HG02623 (cell line): ENCODE data around the gene TMEM59L.

Experiments
- ATAC-seq: cut with Tn5 transposase; IDR thresholded peaks from one replicate; pipeline ENCODE4 v1.9.1; 2021; ENCODE audit warnings: moderate library complexity; ENCODE audit not compliant: unreplicated experiment

The TMEM59L gene

GRCh38 chr19:18656337-18657086 lies 43.8 kb downstream of the TMEM59L start:
- no peak for ATAC-seq

GRCh38 chr19:18657590-18658365 lies 45.1 kb downstream of the TMEM59L start:
- ATAC-seq = no peak

GRCh38 chr19:18658366-18658855 lies 45.7 kb downstream of the TMEM59L start:
- no peak for ATAC-seq

DNA sequence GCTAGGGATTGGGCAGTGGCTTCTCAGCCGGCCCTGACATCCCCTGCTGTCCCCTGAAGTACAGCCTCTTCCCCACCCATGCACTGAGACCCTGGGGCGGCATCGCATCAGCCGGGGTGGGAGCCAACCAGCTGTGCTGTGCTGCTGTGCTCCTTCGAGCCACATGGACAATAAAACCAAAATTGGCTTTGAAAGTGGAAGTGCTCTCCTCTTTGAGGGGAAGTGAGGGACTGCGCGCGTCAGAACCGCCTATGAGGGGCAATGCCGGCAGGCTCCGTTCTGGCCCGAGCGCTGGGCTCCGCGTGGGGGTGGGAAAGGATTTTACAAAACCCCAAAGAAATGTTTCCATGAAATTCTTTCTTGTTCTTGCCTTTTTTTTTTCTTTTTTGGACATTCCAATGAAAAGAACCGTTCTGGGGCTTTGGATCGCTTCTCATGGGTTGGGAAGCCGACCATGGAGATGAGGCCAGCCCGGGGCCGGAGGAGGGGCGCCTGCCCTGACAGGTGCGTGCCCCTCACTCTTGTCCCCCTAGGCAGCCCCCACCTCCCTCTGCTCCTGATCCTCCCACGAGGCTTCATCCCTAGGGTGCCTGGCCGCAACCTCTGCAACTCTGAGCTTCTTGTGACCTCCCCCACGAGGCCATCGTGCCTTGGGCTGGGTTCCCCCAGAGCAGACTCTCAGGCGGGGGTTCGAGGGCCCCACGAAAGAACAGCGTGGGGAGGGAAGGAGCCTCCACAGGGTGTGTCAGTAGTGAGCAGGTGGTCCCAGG lies 46.8 kb downstream of the TMEM59L start:
- ATAC-seq = no peak

DNA sequence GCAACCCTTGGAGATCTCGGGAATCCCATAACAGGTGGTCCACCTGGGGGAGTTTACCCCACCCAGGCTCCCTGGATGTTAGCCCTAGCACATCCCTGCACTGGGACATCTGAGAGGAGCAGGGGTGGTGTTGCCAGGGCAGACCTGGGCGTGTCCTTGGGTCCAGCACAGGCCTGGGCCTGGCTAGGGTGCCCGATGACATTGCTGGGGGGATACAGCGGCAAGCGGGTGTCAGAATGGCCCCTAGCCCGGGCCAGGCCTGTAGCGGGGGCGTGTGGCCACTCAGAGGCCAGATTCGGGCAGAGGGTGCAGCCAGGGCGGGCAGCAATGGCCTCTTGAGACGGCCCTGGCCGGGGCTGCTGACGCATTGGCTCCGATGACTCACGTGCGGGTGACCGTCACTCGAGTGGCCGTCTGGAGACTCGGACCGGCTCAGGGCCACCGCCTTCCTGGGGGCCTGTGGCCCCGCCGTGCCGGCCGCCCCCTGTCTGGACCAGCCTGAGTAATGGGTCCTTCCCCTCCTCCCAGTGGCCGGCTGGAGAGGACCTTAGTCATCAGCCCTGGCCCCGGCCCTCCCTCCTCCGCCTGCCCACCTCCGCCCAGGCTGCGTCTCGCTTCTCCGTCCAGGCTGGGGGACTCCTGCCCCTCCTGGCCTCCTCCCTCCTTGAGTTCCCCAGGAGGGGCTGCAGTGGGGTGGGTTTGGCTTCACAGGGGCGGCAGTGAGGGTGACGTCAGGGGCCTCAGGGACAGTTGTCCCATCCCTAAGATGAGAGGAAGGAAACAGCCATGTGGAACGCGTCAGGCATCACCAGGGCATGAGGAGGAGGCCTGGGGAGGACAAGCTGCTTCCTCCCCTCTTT lies 47.6 kb downstream of the TMEM59L start:
- ATAC-seq = no peak

GRCh38 chr19:18660939-18661670 lies 48.4 kb downstream of the TMEM59L start:
- no peak for ATAC-seq

- ATAC-seq = no peak
Observed at GRCh38 chr19:18662972-18663732, 50.5 kb downstream of the TMEM59L start.

- ATAC-seq = no peak
Observed at GRCh38 chr19:18663940-18664530, 51.4 kb downstream of the TMEM59L start.

DNA sequence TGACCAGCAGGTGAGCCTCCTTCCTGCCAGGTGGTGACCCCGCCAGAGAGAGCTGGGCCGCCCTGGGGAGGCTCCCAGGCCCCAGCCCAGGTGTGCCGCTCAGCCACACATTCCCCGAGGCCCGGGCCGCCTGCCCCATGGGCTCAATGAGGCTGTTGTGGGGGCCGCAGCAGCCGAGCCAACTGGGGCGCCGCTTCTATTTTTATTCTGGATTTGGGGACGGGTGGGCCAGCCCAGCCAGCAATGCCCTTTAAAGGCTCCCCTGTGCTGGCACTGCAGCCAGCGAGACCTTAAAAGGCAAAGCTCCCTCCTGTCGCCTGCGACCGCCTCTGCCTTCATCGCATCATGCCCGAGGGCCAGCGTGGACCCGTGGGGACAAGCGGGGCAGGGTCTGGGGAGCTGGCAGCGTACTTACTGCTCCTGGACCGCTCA lies 53.1 kb downstream of the TMEM59L start:
- ATAC-seq = no peak

- ATAC-seq = no peak
Observed at GRCh38 chr19:18666317-18666716, 53.6 kb downstream of the TMEM59L start.

DNA sequence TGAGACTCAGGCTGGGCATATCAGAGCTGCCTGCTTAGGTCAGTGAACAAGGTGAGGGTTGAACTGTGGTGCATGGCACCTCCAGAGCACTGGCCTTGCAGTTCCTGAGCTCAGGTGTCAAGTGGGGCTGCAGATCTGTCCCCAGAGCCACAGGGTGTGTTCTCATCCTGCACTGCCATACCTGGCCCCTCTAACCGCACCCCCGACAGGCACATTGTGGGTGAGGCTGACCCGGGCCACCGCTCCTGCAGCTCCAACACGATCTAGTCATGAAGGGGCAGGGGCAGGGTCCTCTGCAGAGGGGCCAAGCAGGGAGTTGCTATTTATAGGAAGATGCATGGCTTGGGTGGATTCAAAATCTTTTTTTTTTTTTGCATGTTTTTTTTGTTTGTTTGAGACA lies 54.1 kb downstream of the TMEM59L start:
- ATAC-seq = no peak

DNA sequence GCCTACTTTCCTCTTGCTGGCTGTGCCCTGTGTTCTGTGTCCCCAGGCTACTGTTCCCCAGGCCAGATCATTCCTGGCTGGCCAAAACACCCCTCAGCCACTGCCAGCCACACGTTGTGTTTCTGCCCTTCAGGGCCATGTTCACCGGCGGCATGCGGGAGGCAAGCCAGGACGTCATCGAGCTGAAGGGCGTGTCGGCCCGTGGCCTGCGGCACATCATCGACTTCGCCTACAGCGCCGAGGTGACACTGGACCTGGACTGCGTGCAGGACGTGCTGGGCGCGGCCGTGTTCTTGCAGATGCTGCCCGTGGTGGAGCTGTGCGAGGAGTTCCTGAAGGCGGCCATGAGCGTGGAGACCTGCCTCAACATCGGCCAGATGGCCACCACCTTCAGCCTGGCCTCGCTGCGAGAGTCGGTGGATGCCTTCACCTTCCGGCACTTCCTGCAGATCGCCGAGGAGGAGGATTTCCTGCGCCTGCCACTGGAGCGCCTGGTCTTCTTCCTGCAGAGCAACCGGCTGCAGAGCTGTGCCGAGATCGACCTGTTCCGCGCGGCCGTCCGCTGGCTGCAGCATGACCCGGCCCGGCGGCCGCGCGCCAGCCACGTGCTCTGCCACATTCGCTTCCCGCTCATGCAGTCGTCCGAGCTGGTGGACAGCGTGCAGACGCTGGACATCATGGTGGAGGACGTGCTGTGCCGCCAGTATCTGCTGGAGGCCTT lies 55.0 kb downstream of the TMEM59L start:
- ATAC-seq = no peak

- no peak for ATAC-seq
Observed at GRCh38 chr19:18668252-18668631, 55.6 kb downstream of the TMEM59L start.

DNA sequence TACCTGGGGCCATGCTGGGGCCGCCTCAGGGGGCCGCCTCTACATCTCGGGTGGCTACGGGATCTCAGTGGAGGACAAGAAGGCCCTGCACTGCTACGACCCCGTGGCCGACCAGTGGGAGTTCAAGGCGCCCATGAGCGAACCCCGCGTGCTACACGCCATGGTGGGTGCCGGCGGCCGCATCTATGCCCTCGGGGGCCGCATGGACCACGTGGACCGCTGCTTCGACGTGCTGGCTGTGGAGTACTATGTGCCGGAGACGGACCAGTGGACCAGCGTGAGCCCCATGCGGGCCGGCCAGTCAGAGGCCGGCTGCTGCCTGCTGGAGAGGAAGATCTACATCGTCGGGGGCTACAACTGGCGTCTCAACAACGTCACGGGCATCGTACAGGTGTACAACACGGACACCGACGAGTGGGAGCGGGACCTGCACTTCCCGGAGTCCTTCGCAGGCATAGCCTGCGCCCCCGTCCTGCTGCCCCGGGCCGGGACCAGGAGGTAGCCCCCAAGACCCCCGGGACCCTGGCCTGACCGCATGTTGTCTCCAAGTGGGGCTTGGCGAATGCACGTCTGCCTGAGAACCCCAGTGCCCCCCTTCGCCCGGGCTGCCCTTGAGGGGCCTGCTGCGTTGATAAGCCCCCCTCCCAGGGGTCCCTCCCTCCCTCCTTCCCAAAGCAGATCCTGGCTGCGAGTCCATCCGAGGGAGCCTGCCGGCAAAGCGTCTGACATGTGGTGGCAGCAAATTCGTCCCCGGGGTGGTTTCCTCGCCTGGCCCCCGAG lies 56.3 kb downstream of the TMEM59L start:
- no peak for ATAC-seq

GRCh38 chr19:18669524-18669817 lies 56.8 kb downstream of the TMEM59L start:
- no peak for ATAC-seq

DNA sequence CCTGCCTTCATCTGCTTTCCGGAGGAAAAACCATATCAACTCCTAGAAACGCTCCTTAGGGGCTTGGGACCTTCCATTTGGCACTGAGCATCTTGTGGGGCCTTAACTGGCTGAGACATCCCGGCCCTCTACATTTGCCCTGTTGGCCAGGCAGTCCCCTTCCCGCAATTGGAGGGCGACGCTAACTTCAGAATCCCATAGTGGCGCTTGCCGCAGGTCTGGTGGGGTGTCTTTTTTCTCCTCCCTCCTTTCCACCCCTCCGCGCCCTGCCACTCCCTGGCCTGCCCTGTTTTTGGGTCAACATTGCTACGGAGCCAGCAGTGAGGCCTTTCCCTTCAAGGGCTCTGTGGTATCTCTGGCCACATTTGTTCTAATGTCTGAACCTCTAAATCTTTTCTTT lies 57.2 kb downstream of the TMEM59L start:
- no peak for ATAC-seq

DNA sequence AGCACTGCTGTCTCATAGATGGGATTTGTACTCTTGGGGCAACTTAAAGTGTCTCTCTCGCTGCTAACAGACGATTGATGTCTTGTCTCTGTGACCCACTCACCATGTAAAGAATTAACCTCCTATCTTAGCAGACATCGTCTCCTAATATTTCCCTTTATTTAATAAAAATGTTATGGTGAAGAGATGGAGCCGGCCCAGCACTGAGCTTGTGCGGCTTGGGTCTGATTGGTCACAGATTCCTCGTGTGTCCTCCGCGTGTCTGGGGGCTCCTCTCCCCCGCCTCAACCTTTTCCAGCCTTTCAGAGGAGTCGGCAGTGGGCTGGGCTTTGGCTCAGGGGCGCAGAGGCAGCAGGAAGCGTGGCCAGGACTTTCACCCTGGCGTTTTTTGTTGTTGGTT lies 57.6 kb downstream of the TMEM59L start:
- no peak for ATAC-seq
